Activated naive CD8-positive, alpha-beta T cell treated with anti-CD3 and anti-CD28 coated beads, Interleukin-2, amount 50 U/mL, for 16 hours (primary cell): Measurements from ENCODE around the gene MTAP.

Experiments
- DNase-seq: peaks from one replicate; pipeline ENCODE4 v3.0.0-alpha.2; 2020; ENCODE audit warnings: low read depth, low spot score

The MTAP gene

GRCh38 chr9:21802418-21803000, at the start of gene MTAP:
Gene MTAP, plus strand, starts transcription at chr9:21802636. Its CDS starts 113 bp downstream, at chr9:21802749.
- DNase-seq: peak; percentile 42

- no peak for DNase-seq
Measured at GRCh38 chr9:21753523-21753922, 48.9 kb upstream of the MTAP start.

GRCh38 chr9:21754741-21755140, 47.7 kb upstream of the MTAP start:
- DNase-seq: no peak

- no peak for DNase-seq
Measured at GRCh38 chr9:21758540-21758939, 43.9 kb upstream of the MTAP start.

- no peak for DNase-seq
Measured at GRCh38 chr9:21761309-21761901, 41.0 kb upstream of the MTAP start.

- DNase-seq: no peak
Measured at GRCh38 chr9:21762064-21762463, 40.4 kb upstream of the MTAP start.

GRCh38 chr9:21764846-21765245, 37.6 kb upstream of the MTAP start:
- no peak for DNase-seq

GRCh38 chr9:21766096-21766495, 36.3 kb upstream of the MTAP start:
- DNase-seq: no peak

GRCh38 chr9:21770871-21771560, 31.4 kb upstream of the MTAP start:
- DNase-seq: no peak

GRCh38 chr9:21777701-21778100, 24.7 kb upstream of the MTAP start:
- no peak for DNase-seq

- no peak for DNase-seq
Measured at GRCh38 chr9:21778304-21778703, 24.1 kb upstream of the MTAP start.

- no peak for DNase-seq
Measured at GRCh38 chr9:21779397-21779796, 23.0 kb upstream of the MTAP start.

GRCh38 chr9:21781656-21782055, 20.8 kb upstream of the MTAP start:
- no peak for DNase-seq

- no peak for DNase-seq
Measured at GRCh38 chr9:21782205-21782604, 20.2 kb upstream of the MTAP start.

- no peak for DNase-seq
Measured at GRCh38 chr9:21788752-21789151, 13.7 kb upstream of the MTAP start.

- DNase-seq: peak; percentile 17
Measured at GRCh38 chr9:21789541-21790037, 12.8 kb upstream of the MTAP start.

GRCh38 chr9:21795483-21795882, 7.0 kb upstream of the MTAP start:
- DNase-seq: no peak

- DNase-seq: no peak
Measured at GRCh38 chr9:21796768-21797167, 5.7 kb upstream of the MTAP start.

GRCh38 chr9:21800931-21801682, 1.3 kb upstream of the MTAP start:
- no peak for DNase-seq

- DNase-seq: no peak
Measured at GRCh38 chr9:21801683-21802417, 586 bp upstream of the MTAP start.

GRCh38 chr9:21803649-21804048, 1.2 kb downstream of the MTAP start:
- DNase-seq: no peak

GRCh38 chr9:21804331-21804730, 1.9 kb downstream of the MTAP start:
- no peak for DNase-seq
